Glutamatergic neuron (in vitro differentiated cells): ENCODE results near the gene STT3B. TPM values are rescaled to one million over a fixed set of nuclear protein-coding genes. Genes with fewer than 3 reads are reported as not detected.

Experiments used
- DNase-seq: peaks from one replicate; pipeline ENCODE4 v3.0.0; 2022
- H3K27ac Mint-ChIP-seq: one replicate; pipeline ENCODE4 v1.8.0; 2020; ENCODE audit warnings: mild to moderate bottlenecking, mixed read lengths, inconsistent platforms; ENCODE audit not compliant: unreplicated experiment
- H3K27me3 Mint-ChIP-seq: one replicate; pipeline ENCODE4 v1.8.0; 2020; ENCODE audit warnings: mild to moderate bottlenecking, moderate library complexity, mixed read lengths, inconsistent platforms; ENCODE audit not compliant: unreplicated experiment
- H3K36me3 Mint-ChIP-seq: one replicate; pipeline ENCODE4 v1.8.0; 2020; ENCODE audit warnings: mild to moderate bottlenecking, mixed read lengths, inconsistent platforms; ENCODE audit not compliant: unreplicated experiment
- H3K4me1 Mint-ChIP-seq: one replicate; pipeline ENCODE4 v1.8.0; 2020; ENCODE audit warnings: mild to moderate bottlenecking, low read depth, mixed read lengths, inconsistent platforms; ENCODE audit not compliant: unreplicated experiment
- H3K4me3 Mint-ChIP-seq: one replicate; pipeline ENCODE4 v1.8.0; 2020; ENCODE audit warnings: mild to moderate bottlenecking, mixed read lengths, inconsistent platforms; ENCODE audit not compliant: unreplicated experiment
- H3K9me3 Mint-ChIP-seq: one replicate; pipeline ENCODE4 v1.8.0; 2020; ENCODE audit warnings: mild to moderate bottlenecking, moderate library complexity, mixed read lengths, inconsistent platforms; ENCODE audit not compliant: unreplicated experiment
- CTCF ChIP-seq: fragments of 200-600 bp; sonication (generic); IDR thresholded peaks from one replicate; pipeline ENCODE4 v1.5.0; 2021; ENCODE audit not compliant: partially characterized antibody, unreplicated experiment
- total RNA-seq: library from RNA; stranded (reverse); fragmentation: NEBNext Ultra II Directional; extraction: Animal tissue kit (Norgen Biotek cat#: 25700); gene quantifications from one replicate; pipeline ENCODE4 v1.2.1, GENCODE V29; 2021; ENCODE audit not compliant: unreplicated experiment

The STT3B gene
- total RNA-seq, 1 donor from 2014 or later: 65.1 TPM

GRCh38 chr3:31620656-31621055, 87.9 kb downstream of the STT3B start:
- Mint-ChIP-seq H3K27ac (no peak overlapping the region), H3K4me3 (no peak overlapping the region), H3K36me3 (no peaks in the 10 kb centered on the region), H3K9me3 (no peaks in the 10 kb centered on the region), H3K27me3 (no peaks in the 10 kb centered on the region), H3K4me1 (no peaks in the 10 kb centered on the region)
- no peak for TF ChIP-seq CTCF
- no peak for DNase-seq

- DNase-seq: no peak
- TF ChIP-seq CTCF: no peak
- Mint-ChIP-seq H3K9me3 (no peaks in the 10 kb centered on the region), H3K36me3 (no peaks in the 10 kb centered on the region), H3K4me3 (no peak overlapping the region), H3K4me1 (no peaks in the 10 kb centered on the region), H3K27ac (no peak overlapping the region), H3K27me3 (no peaks in the 10 kb centered on the region)
Observed at GRCh38 chr3:31621314-31621713, 88.6 kb downstream of the STT3B start.

- no peak for DNase-seq
- no peak overlapping the region for H3K27ac Mint-ChIP-seq
- no peaks in the 10 kb centered on the region for H3K27me3 Mint-ChIP-seq
- H3K36me3 Mint-ChIP-seq: no peaks in the 10 kb centered on the region
- no peaks in the 10 kb centered on the region for H3K4me1 Mint-ChIP-seq
- H3K4me3 Mint-ChIP-seq: no peak overlapping the region
- TF ChIP-seq CTCF: no peak
- H3K9me3 Mint-ChIP-seq: no peaks in the 10 kb centered on the region
Observed at GRCh38 chr3:31622636-31623288, 90.0 kb downstream of the STT3B start.

GRCh38 chr3:31624083-31624709, 91.5 kb downstream of the STT3B start:
- DNase-seq: no peak
- H3K36me3 Mint-ChIP-seq: no peaks in the 10 kb centered on the region
- no peaks in the 10 kb centered on the region for H3K9me3 Mint-ChIP-seq
- no peaks in the 10 kb centered on the region for H3K4me1 Mint-ChIP-seq
- no peak for TF ChIP-seq CTCF
- no peaks in the 10 kb centered on the region for H3K27me3 Mint-ChIP-seq
- H3K27ac Mint-ChIP-seq: no peak overlapping the region
- H3K4me3 Mint-ChIP-seq: no peak overlapping the region

- no peaks in the 10 kb centered on the region for H3K9me3 Mint-ChIP-seq
- no peak overlapping the region for H3K4me3 Mint-ChIP-seq
- H3K27ac Mint-ChIP-seq: no peak overlapping the region
- H3K4me1 Mint-ChIP-seq: no peaks in the 10 kb centered on the region
- no peak for DNase-seq
- TF ChIP-seq CTCF: no peak
- no peaks in the 10 kb centered on the region for H3K36me3 Mint-ChIP-seq
- no peaks in the 10 kb centered on the region for H3K27me3 Mint-ChIP-seq
Observed at GRCh38 chr3:31625358-31625757, 92.6 kb downstream of the STT3B start.
